GM18870 (cell line): ENCODE measurements around the gene CYP4B1.

Experiments used
- ATAC-seq: cut with Tn5 transposase; IDR thresholded peaks from one replicate; pipeline ENCODE4 v1.9.1; 2021; ENCODE audit warnings: moderate library complexity; ENCODE audit not compliant: unreplicated experiment

CYP4B1 gene

DNA sequence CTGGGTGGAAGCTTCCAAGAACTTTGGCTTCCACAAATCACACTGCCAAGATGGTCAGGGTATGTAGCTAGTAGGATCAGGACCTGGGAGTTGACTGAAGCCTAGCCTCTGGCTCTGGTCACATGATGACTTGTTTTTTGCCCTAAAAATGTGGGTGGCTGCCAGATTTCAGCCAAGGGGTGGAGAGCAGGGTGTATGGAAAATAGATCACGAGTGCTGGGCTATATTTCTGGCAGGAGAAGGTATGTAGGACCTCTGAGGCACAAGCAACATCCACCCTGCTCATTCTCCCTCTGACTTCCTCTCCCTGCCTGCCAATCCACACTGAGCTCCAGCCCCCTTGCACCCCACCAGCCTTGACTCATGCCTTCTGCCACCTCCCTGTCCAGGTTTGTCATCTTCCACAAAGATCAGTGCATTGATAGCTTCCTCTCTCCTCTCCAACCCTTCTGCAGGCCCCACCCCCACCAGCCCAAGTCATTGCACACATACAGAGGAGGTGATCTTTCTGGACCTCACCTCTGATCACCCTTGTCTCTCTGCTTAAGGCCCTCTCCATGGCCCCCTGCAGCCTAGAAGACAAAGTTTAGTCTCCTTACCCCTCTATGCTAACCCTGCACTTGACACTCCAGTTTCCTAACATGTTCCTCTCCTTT is 8.3 kb upstream of the CYP4B1 start:
- no peak for ATAC-seq

DNA sequence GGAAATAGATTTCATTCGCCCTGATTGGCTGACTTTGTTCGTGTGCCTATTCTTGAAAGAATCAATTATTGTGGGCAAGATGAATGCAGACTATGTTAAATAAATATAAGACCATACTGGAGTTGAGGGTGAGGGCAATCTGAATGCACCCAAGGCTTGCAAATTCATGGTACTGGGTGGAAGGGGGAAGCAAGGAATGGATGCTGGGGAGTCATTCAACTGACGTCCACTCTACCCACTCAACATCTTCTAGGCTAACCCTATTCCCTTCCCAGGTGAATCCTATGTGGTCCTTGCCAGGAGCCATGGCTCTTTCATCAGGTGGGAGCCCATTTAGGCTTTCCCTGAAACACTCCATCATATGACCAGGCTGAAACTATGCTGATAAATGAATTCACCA is 5.7 kb upstream of the CYP4B1 start:
- ATAC-seq: no peak

DNA sequence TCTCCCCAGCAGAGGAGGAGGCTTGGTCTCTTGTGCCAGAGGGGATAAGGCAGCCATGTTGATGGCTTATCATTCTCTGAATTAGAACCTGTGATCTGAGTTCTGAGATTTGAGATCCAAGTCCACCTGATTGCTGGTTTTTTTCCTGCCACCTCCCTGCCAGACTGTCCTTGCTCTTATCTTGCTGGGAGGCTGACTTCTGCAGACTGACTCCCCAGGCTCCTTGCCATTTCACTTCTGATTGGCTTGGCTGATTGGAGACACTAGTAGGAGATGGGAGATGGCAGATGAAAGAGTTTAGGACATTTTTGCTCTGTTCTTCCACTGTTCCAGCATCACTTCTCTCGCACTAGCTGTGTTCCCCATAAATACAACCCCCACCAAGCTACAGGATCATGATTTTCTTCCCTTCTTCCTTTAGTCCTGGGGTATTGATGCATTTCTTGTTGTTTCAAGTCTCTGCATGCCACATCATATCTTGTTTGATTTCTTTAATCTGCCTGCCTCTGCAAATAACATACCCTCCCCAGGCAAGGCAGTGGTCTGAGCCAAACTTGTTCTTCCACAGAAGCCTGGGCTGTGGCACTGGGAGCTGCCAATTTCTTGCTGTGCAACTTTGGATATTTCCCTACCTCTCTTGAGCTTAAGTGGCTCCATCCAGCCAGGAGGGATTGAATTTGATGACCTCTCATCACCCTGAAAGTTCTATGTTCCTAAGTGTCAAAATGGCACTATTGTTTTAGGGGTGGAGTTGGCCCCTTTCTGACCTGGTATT is 963 bp upstream of the CYP4B1 start:
- no peak for ATAC-seq

DNA sequence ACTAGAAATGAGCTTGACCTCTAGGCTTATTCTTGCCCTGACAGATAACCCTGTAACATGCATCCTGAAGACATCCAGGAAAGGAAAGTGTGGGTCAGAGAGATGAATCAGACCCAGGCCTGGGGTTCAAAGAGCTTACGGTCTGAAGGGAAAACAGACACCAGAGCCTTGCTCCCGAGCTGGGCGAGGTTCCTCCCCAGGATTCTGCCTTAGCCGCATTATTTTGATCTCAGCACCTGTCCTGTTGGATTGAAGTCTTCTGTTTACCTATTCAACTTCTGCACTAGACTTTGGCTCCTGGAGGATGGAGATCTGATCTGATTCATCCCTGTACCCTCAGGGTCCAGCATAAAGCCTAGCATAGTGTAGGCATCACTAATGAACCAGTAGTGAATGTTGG is 1.9 kb downstream of the CYP4B1 start:
- ATAC-seq: no peak

GRCh38 chr1:46801323-46802055 is 2.6 kb downstream of the CYP4B1 start:
- no peak for ATAC-seq

- ATAC-seq: no peak
Measured at GRCh38 chr1:46802081-46802480, 3.2 kb downstream of the CYP4B1 start.

- ATAC-seq: no peak
Measured at GRCh38 chr1:46802901-46803574, 4.2 kb downstream of the CYP4B1 start.

- ATAC-seq: no peak
Measured at GRCh38 chr1:46804027-46804889, 5.4 kb downstream of the CYP4B1 start.

DNA sequence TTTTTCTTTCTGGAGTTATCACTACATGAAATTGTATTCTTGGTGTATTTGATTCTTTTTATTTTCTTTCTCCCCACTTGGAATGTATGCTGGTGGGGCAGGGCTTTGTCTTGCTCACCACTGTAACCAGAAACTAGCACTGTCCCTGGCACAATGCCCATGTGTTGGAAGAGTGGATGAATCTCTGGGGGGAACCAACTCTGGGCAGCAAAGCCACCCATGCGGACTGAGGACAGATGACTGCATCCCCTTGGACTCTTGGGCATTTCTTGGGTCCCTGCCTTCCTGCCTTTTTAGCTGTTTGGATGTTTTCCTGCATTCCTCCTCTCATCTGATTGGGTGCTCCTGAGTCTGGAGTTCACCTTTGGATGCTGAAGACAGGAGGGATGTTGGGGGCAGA is 6.1 kb downstream of the CYP4B1 start:
- ATAC-seq: no peak

GRCh38 chr1:46805755-46806154 is 6.9 kb downstream of the CYP4B1 start:
- no peak for ATAC-seq

DNA sequence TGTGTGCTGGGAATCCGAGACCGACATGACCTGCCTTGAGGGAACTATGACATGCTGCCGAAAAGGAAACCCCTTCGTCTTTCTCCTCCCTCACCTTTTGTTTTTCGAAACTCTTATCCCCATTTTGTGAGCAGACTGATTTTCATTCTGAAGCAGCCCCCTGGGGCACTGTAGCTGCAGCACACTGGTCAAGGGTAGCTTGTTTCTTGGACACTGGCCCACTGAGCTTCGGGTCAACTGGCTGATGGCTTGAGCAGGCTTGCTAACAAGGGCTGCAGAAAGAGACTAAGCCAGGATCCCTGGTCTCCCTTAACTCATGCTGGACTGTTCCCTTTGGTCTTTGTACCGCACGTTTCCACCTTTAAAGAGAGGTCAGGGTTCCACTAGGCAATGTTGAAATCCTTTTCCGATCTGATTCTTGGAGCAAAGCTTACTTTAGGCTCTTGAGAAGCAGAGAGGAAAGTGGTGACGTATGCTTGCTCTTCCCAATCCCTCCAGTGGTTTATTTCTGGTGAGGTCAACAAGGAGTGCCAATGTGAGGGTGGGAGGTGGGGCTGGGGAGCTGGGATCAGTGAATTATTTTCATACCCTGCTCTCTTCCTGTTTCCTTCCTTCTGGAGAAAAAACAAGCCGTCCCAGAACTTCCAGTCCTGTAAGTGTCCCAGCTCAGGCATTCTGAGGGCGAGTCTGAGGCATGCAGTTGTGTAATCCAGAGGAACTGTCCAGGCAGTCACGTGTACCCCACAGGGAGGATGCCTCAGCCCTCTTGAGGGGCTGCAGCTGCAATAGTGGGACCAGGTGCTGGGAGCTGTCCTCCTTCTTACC is 7.6 kb downstream of the CYP4B1 start:
- ATAC-seq: no peak

GRCh38 chr1:46807046-46807972 is 8.5 kb downstream of the CYP4B1 start:
- ATAC-seq: no peak

DNA sequence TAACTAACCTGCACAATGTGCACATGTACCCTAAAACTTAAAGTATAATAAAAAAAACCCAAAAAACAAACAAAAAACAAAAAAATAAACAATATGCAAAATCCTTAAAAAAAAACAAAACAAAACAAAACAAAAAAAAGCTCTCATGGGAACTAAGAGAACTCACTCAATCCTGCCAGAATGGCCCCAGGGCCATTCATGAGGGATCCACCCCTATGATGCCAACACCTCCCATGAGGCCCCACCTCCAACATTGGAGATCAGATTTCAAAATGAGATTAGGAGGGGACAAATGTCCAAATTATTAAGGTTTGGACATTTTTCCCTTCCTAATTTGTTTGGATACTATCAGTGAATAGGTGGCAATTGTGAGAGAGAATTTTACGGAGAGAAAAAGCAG is 10.2 kb downstream of the CYP4B1 start:
- ATAC-seq: no peak

GRCh38 chr1:46809904-46810303 is 11.1 kb downstream of the CYP4B1 start:
- no peak for ATAC-seq

GRCh38 chr1:46810596-46810995 is 11.8 kb downstream of the CYP4B1 start:
- ATAC-seq: no peak

- ATAC-seq: no peak
Measured at GRCh38 chr1:46811053-46811452, 12.2 kb downstream of the CYP4B1 start.

- no peak for ATAC-seq
Measured at GRCh38 chr1:46812065-46812963, 13.5 kb downstream of the CYP4B1 start.
